Caco-2 (cell line): ENCODE data around the gene C1orf52. TPM values are rescaled to one million over a fixed set of nuclear protein-coding genes. Genes with fewer than 3 reads are reported as not detected.

Experiments
- BruUV-seq: library from RNA; stranded (reverse); fragments of 400-500 nt; replicated peaks from 2 replicates; lab custom pipeline; 2021; lab: Mats Ljungman, UMichigan
- CTCF ChIA-PET: fragments of 300-600 bp; sonication (Branson Sonifier 250); formaldehyde crosslinking; loops from one replicate; lab custom pipeline; 2022; ENCODE audit warnings: antibody characterized with exemption; lab: Charles Lee
- POLR2A ChIA-PET: fragments of 300-600 bp; sonication (Branson Sonifier 250); formaldehyde crosslinking; loops from one replicate; lab custom pipeline; 2022; ENCODE audit warnings: antibody characterized with exemption; lab: Charles Lee
- DNase-seq, 2 experiments: peaks; one replicate each; pipeline versions ENCODE4 v3.0.0 to v3.0.0-alpha.2; 2020 to 2022
- H3K27me3 ChIP-seq: replicated peaks from 2 replicates; pipeline ENCODE4 v1.6.0; 2011; ENCODE audit warnings: low read length; ENCODE audit not compliant: control insufficient read depth, insufficient read depth
- H3K36me3 ChIP-seq: 2 replicates; pipeline ENCODE4 v1.5.1; 2011; ENCODE audit warnings: low read length; ENCODE audit not compliant: control insufficient read depth, insufficient read depth
- H3K4me1 ChIP-seq: fragments of 250-450 bp; sonication (Bioruptor Pico); 2 replicates; pipeline ENCODE4 v1.5.1; 2020; ENCODE audit warnings: mild to moderate bottlenecking
- H3K4me3 ChIP-seq: 2 replicates; pipeline ENCODE4 v1.5.1; 2011; ENCODE audit warnings: low read depth, mild to moderate bottlenecking, control low read depth, low read length
- H3K9me3 ChIP-seq: fragments of 250-450 bp; sonication (Bioruptor Pico); 2 replicates; pipeline ENCODE4 v1.5.1; 2020; ENCODE audit warnings: mild to moderate bottlenecking, moderate library complexity
- H3K27ac Mint-ChIP-seq: one replicate; pipeline ENCODE4 v1.8.0; 2022; ENCODE audit warnings: mixed read lengths; ENCODE audit not compliant: unreplicated experiment
- H3K27me3 Mint-ChIP-seq: one replicate; pipeline ENCODE4 v1.8.0; 2022; ENCODE audit warnings: mixed read lengths; ENCODE audit not compliant: insufficient read depth, unreplicated experiment
- H3K36me3 Mint-ChIP-seq: one replicate; pipeline ENCODE4 v1.8.0; 2022; ENCODE audit warnings: mild to moderate bottlenecking, mixed read lengths; ENCODE audit not compliant: insufficient read depth, unreplicated experiment
- H3K4me1 Mint-ChIP-seq: one replicate; pipeline ENCODE4 v1.8.0; 2022; ENCODE audit warnings: low read depth, mixed read lengths; ENCODE audit not compliant: unreplicated experiment
- H3K4me3 Mint-ChIP-seq: one replicate; pipeline ENCODE4 v1.8.0; 2022; ENCODE audit warnings: mild to moderate bottlenecking, moderate library complexity, mixed read lengths; ENCODE audit not compliant: unreplicated experiment
- H3K9me3 Mint-ChIP-seq: one replicate; pipeline ENCODE4 v1.8.0; 2022; ENCODE audit warnings: mixed read lengths; ENCODE audit not compliant: unreplicated experiment
- CTCF ChIP-seq, 2 experiments: fragments of 200-600 bp in 1 of 2; IDR thresholded peaks; 1 replicate in 1 of 2; 2 replicates in 1 of 2; pipeline versions ENCODE4 v1.5.1 to v1.8.0; 2011 to 2022; ENCODE audit warnings: antibody characterized with exemption in 1 of 2, control low read depth in 1 of 2, inconsistent platforms in 1 of 2, low read depth in 1 of 2, low read length in 1 of 2, mild to moderate bottlenecking in 1 of 2, moderate library complexity in 1 of 2; ENCODE audit not compliant: insufficient read depth in 1 of 2, severe bottlenecking in 1 of 2, unreplicated experiment in 1 of 2
- intact Hi-C: fragments of 100-400 bp; cut with micrococcal nuclease; formaldehyde crosslinking; loops from one replicate; pipeline ENCODE4 v1.10.0; 2022; ENCODE audit not compliant: unreplicated experiment
- total RNA-seq: library from RNA; stranded (reverse); gene quantifications from 2 replicates; pipeline ENCODE4 v1.2.3, GENCODE V29; 2022

C1orf52 gene
- total RNA-seq, 1 experiment from 2014 or later = 30.4 TPM

DNA sequence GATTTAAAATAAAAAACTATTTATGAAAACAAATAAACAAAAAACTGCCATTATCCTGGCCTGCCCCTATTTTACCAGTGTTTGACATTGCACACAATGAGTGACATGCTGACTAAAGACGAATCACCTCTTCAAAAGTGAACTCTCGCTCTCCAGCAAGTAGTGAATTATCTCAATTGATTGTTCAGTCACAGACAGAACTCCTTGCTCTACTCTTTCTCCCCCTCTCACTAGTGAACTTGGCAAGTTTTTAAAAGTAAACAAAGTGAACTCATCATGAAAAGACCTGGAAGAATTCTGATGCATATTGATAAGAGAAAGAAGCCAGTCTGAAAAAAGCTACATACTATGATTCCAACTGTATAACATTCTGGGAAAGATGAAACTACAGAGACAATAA lies 4.7 kb upstream of the C1orf52 start:
- TF ChIP-seq CTCF (IDR thresholded peaks at IDR 0.05; ENCODE audit: insufficient read depth in 1 of 2, low read depth in 1 of 2, low read length in 1 of 2, severe bottlenecking in 1 of 2, unreplicated experiment in 1 of 2) = no peak
- no peak overlapping the region for H3K4me3 ChIP-seq
- H3K27me3 Mint-ChIP-seq = no peaks in the 10 kb centered on the region
- CTCF ChIA-PET = no interaction called here
- no peaks in the 10 kb centered on the region for H3K9me3 ChIP-seq
- intact Hi-C loops = no loop called here
- H3K9me3 Mint-ChIP-seq = no peaks in the 10 kb centered on the region
- POLR2A ChIA-PET = interaction anchor here (1.2 kb wide), 1 partner anchor 12 kb away, joined by 3 read pairs; the partner anchor contains the start of gene BCL10
- no TSS peak for BruUV-seq
- H3K4me1 ChIP-seq = peaks cover 4% of the 10 kb centered on the region; the same call in 1 of the 2 replicates
- H3K4me1 Mint-ChIP-seq = peaks cover 13% of the 10 kb centered on the region
- no peaks in the 10 kb centered on the region for H3K27me3 ChIP-seq
- no peak for DNase-seq
- peaks cover 43% of the 10 kb centered on the region for H3K36me3 Mint-ChIP-seq
- H3K27ac Mint-ChIP-seq = no peak overlapping the region
- H3K36me3 ChIP-seq = no peaks in the 10 kb centered on the region
- no peak overlapping the region for H3K4me3 Mint-ChIP-seq

- intact Hi-C loops = no loop called here
- Histone ChIP-seq H3K4me1 (no peaks in the 10 kb centered on the region), H3K27me3 (no peaks in the 10 kb centered on the region), H3K4me3 (no peak overlapping the region), H3K36me3 (no peaks in the 10 kb centered on the region), H3K9me3 (no peaks in the 10 kb centered on the region)
- ChIA-PET POLR2A (interaction anchor here (1.2 kb wide), 1 partner anchor 13 kb away, joined by 3 read pairs; the partner anchor contains the start of gene BCL10), CTCF (no interaction called here)
- BruUV-seq = no TSS peak
- no peak overlapping the region for H3K27ac Mint-ChIP-seq
- peaks cover 8% of the 10 kb centered on the region for H3K4me1 Mint-ChIP-seq
- peaks cover 44% of the 10 kb centered on the region for H3K36me3 Mint-ChIP-seq
- TF ChIP-seq CTCF (IDR thresholded peaks at IDR 0.05; ENCODE audit: insufficient read depth in 1 of 2, low read depth in 1 of 2, low read length in 1 of 2, severe bottlenecking in 1 of 2, unreplicated experiment in 1 of 2) = no peak
- H3K27me3 Mint-ChIP-seq = no peaks in the 10 kb centered on the region
- H3K4me3 Mint-ChIP-seq = no peak overlapping the region
- no peak for DNase-seq
- no peaks in the 10 kb centered on the region for H3K9me3 Mint-ChIP-seq
These were observed 3.5 kb upstream of the C1orf52 start for GRCh38 chr1:85262985-85263384.

DNA sequence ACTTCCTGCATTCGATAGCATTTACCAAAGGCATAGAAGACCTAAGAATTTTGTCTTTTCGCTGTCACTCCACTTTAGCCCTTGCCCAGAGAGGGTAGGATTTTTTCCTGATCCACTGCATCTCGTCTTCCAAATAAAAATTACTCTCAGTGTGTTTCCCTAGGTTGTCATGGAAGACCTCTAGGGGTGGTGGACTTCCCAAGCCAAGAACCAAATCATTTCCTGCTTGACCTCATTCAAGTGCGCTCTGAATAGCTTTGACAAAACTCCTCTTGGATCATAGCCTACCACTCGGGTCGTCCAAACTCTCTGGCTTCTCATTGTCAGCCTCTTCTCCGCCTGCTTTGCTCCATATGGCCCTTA lies 431 bp upstream of the C1orf52 start:
- BruUV-seq = no TSS peak
- DNase-seq = no peak
- intact Hi-C loops = loop anchor here (1.0 to 2.0 kb wide), 2 partner anchors 59 to 315 kb away; partner anchors contain the start of gene SYDE2
- TF ChIP-seq CTCF (IDR thresholded peaks at IDR 0.05; ENCODE audit: insufficient read depth in 1 of 2, low read depth in 1 of 2, low read length in 1 of 2, severe bottlenecking in 1 of 2, unreplicated experiment in 1 of 2) = no peak
- H3K27me3 ChIP-seq = no peaks in the 10 kb centered on the region
- H3K36me3 ChIP-seq = no peaks in the 10 kb centered on the region
- Mint-ChIP-seq H3K9me3 (no peaks in the 10 kb centered on the region), H3K27me3 (no peaks in the 10 kb centered on the region), H3K36me3 (peaks cover 58% of the 10 kb centered on the region), H3K4me1 (peaks cover 15% of the 10 kb centered on the region), H3K27ac (peak overlapping the region; percentile 87), H3K4me3 (peak overlapping the region; percentile 95)
- H3K4me1 ChIP-seq = no peaks in the 10 kb centered on the region
- ChIA-PET POLR2A (interaction anchor here (0.8 to 1.4 kb wide), 2 partner anchors 16 to 59 kb away, joined by 3 to 11 read pairs; partner anchors contain the start of genes BCL10 and SYDE2), CTCF (interaction anchor here (0.6 to 2.5 kb wide), 11 partner anchors 11 to 315 kb away, joined by 3 to 19 read pairs (median 5); partner anchors contain the start of gene BCL10)
- 0 out of 2 replicates have a peak overlapping the region, but pooled peaks have one; percentile 15 for H3K4me3 ChIP-seq
- no peaks in the 10 kb centered on the region for H3K9me3 ChIP-seq
